GM21529 (cell line): ENCODE data around the gene BRCA2.
"Not testable (repeated sequence)": the region's sequence is repeated elsewhere in the genome, so short reads cannot be mapped to it uniquely, and the experiment has no call there.

Source experiments
- ATAC-seq: cut with Tn5 transposase; IDR thresholded peaks from one replicate; pipeline ENCODE4 v1.9.1; 2021; ENCODE audit not compliant: unreplicated experiment

The BRCA2 gene

GRCh38 chr13:32309312-32310133 is 5.8 kb upstream of the BRCA2 start:
- no peak for ATAC-seq

GRCh38 chr13:32310134-32310706 is 5.1 kb upstream of the BRCA2 start:
- ATAC-seq = peak; percentile 68

GRCh38 chr13:32311188-32311897 is 4.0 kb upstream of the BRCA2 start:
- ATAC-seq = no peak

- ATAC-seq = peak; percentile 11
Observed at GRCh38 chr13:32314271-32315237, 754 bp upstream of the BRCA2 start.

GRCh38 chr13:32316028-32316339 is 676 bp downstream of the BRCA2 start:
- ATAC-seq = peak; percentile 52

GRCh38 chr13:32316501-32316900 is 1.2 kb downstream of the BRCA2 start:
- no peak for ATAC-seq

- ATAC-seq = no peak
Observed at GRCh38 chr13:32317716-32318465, 2.6 kb downstream of the BRCA2 start.

- ATAC-seq = no peak
Observed at GRCh38 chr13:32320528-32320927, 5.2 kb downstream of the BRCA2 start.

GRCh38 chr13:32323912-32324311 is 8.6 kb downstream of the BRCA2 start:
- ATAC-seq = no peak

GRCh38 chr13:32330441-32330840 is 15.1 kb downstream of the BRCA2 start:
- no peak for ATAC-seq

- ATAC-seq = no peak
Observed at GRCh38 chr13:32334671-32335070, 19.4 kb downstream of the BRCA2 start.

GRCh38 chr13:32340914-32341313 is 25.6 kb downstream of the BRCA2 start:
- ATAC-seq = no peak

- no peak for ATAC-seq
Observed at GRCh38 chr13:32347651-32348050, 32.3 kb downstream of the BRCA2 start.

GRCh38 chr13:32350839-32351441 is 35.6 kb downstream of the BRCA2 start:
- ATAC-seq = not testable (repeated sequence)

GRCh38 chr13:32354040-32354439 is 38.7 kb downstream of the BRCA2 start:
- ATAC-seq = no peak

GRCh38 chr13:32355935-32356334 is 40.6 kb downstream of the BRCA2 start:
- not testable (repeated sequence) for ATAC-seq

- ATAC-seq = no peak
Observed at GRCh38 chr13:32362574-32362973, 47.3 kb downstream of the BRCA2 start.

- ATAC-seq = no peak
Observed at GRCh38 chr13:32370805-32371204, 55.5 kb downstream of the BRCA2 start.

GRCh38 chr13:32376642-32377415 is 61.5 kb downstream of the BRCA2 start:
- ATAC-seq = no peak
